ENCODE data around the gene EFNA3.
A peak's percentile ranks its signal among the peaks of the same experiment; 100 is the strongest.

EFNA3 gene

GRCh38 chr1:155070158-155070621 lies 8.4 kb upstream of the EFNA3 start:
- Histone ChIP-seq H3K4me3 (ENCODE audit: low read depth, low read length) (peak overlapping the region; percentile 60; the same call in 1 of the 2 replicates), H3K36me3 (ENCODE audit: insufficient read depth, low read length) (no peaks in the 10 kb centered on the region), H2AFZ (ENCODE audit: low read length, unreplicated experiment) (no peak overlapping the region), H3K4me1 (ENCODE audit: control insufficient read depth, insufficient read depth, low read length, unreplicated experiment) (peaks cover 10% of the 10 kb centered on the region), H3K79me2 (ENCODE audit: control insufficient read depth, insufficient read depth, low read length, unreplicated experiment) (no peaks in the 10 kb centered on the region), H3K27ac (ENCODE audit: low read depth, low read length) (no peak overlapping the region), H3K27me3 (ENCODE audit: insufficient read depth, low read length) (no peaks in the 10 kb centered on the region)

DNA sequence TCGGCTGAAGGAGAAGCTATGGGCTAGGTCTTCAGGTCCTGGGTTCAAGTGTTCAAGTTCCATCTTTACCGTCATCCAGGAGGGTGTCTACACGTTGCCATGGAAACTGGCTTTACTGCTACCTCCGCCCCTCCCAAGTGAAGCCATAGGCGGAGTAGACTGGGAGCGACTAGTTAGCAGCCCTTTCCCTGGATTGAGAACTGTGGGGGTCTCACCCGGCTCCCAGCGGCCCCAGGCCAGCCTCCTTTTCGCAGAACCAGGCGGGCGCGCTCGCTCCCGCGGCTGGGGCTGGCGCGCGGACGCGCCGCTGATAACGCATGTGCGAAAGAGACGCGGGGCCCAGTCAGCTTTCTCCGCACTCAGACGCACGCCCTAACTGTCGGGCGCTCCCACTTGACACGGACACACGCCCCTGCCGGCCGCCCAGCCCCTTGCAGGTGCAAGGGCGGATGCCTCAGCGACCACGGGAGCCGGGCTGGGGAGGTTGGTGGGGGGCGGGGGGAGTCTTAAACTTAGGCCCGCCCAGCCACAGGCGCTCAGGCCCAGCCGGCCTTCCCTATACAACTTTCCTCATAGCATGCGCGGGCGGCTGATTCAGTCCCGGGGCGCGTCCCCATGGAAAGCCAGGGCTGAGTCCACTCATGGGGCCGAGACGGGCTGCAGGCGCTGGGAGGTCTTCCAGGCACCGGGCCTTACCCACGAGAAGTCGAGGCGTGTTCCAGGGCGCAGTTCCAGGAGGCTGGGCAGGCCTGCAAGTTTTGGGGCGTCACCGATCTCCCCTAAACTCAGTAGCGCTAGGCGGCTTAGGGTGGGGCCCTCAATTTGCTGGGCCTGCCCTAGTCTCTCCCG lies 7.7 kb upstream of the EFNA3 start:
- Histone ChIP-seq H3K36me3 (ENCODE audit: insufficient read depth, low read length) (no peaks in the 10 kb centered on the region), H3K79me2 (ENCODE audit: control insufficient read depth, insufficient read depth, low read length, unreplicated experiment) (no peaks in the 10 kb centered on the region), H3K4me3 (ENCODE audit: low read depth, low read length) (peak overlapping the region; percentile 60), H3K27ac (ENCODE audit: low read depth, low read length) (no peak overlapping the region), H3K4me1 (ENCODE audit: control insufficient read depth, insufficient read depth, low read length, unreplicated experiment) (peaks cover 10% of the 10 kb centered on the region), H2AFZ (ENCODE audit: low read length, unreplicated experiment) (no peak overlapping the region), H3K27me3 (ENCODE audit: insufficient read depth, low read length) (no peaks in the 10 kb centered on the region)

GRCh38 chr1:155071701-155072100 lies 6.9 kb upstream of the EFNA3 start:
- no peaks in the 10 kb centered on the region for H3K36me3 ChIP-seq (ENCODE audit: insufficient read depth, low read length)
- H3K79me2 ChIP-seq (ENCODE audit: control insufficient read depth, insufficient read depth, low read length, unreplicated experiment): no peaks in the 10 kb centered on the region
- no peak overlapping the region for H2AFZ ChIP-seq (ENCODE audit: low read length, unreplicated experiment)
- no peak overlapping the region for H3K27ac ChIP-seq (ENCODE audit: low read depth, low read length)
- peaks cover 10% of the 10 kb centered on the region for H3K4me1 ChIP-seq (ENCODE audit: control insufficient read depth, insufficient read depth, low read length, unreplicated experiment)
- peak overlapping the region; percentile 60; the same call in 1 of the 2 replicates for H3K4me3 ChIP-seq (ENCODE audit: low read depth, low read length)
- no peaks in the 10 kb centered on the region for H3K27me3 ChIP-seq (ENCODE audit: insufficient read depth, low read length)

DNA sequence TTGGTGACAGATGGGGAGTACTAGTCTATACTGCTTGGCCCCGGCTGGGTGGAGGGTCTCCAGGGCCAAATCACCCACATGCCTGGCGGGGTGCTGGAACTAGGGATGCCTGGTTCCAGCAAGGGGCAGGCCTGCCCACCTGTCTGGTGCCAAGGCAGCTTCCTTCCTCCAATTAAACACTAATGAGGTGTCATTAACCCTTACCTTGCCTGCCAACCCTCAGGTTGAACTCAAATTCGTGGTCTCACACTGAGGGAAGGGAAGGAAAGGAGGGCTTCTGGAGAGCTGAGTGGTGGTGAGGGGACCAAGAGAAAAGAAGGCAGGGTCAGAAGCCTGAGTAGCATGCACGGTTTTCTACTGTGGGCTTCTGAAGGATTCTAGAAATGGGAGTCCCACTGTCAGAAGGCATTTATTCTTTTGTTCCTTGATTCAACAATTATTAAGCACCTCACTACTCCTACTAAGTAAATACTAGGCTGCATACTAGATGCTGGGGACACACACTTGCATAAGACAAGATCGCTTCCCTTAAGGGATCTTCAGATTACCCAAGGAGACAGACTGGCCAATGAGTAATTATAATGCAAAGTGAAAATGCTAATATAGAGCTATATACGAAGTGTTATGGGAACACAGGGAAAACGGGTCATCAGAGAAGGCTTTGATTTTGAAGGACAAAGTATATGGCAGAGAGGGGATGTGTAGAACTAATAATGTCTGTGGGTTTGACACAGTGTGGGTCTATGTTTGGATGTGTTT lies 5.9 kb upstream of the EFNA3 start:
- no peak overlapping the region for H3K4me3 ChIP-seq (ENCODE audit: low read depth, low read length)
- H3K79me2 ChIP-seq (ENCODE audit: control insufficient read depth, insufficient read depth, low read length, unreplicated experiment): no peaks in the 10 kb centered on the region
- H2AFZ ChIP-seq (ENCODE audit: low read length, unreplicated experiment): no peak overlapping the region
- H3K4me1 ChIP-seq (ENCODE audit: control insufficient read depth, insufficient read depth, low read length, unreplicated experiment): peaks cover 11% of the 10 kb centered on the region
- no peaks in the 10 kb centered on the region for H3K27me3 ChIP-seq (ENCODE audit: insufficient read depth, low read length)
- no peaks in the 10 kb centered on the region for H3K36me3 ChIP-seq (ENCODE audit: insufficient read depth, low read length)
- no peak overlapping the region for H3K27ac ChIP-seq (ENCODE audit: low read depth, low read length)

- Histone ChIP-seq H3K36me3 (ENCODE audit: insufficient read depth, low read length) (no peaks in the 10 kb centered on the region), H2AFZ (ENCODE audit: low read length, unreplicated experiment) (no peak overlapping the region), H3K27ac (ENCODE audit: low read depth, low read length) (no peak overlapping the region), H3K4me1 (ENCODE audit: control insufficient read depth, insufficient read depth, low read length, unreplicated experiment) (peaks cover 20% of the 10 kb centered on the region), H3K79me2 (ENCODE audit: control insufficient read depth, insufficient read depth, low read length, unreplicated experiment) (no peaks in the 10 kb centered on the region), H3K4me3 (ENCODE audit: low read depth, low read length) (no peak overlapping the region), H3K27me3 (ENCODE audit: insufficient read depth, low read length) (no peaks in the 10 kb centered on the region)
Measured at GRCh38 chr1:155073377-155074242, 5.0 kb upstream of the EFNA3 start.

- Histone ChIP-seq H2AFZ (ENCODE audit: low read length, unreplicated experiment) (no peak overlapping the region), H3K4me3 (ENCODE audit: low read depth, low read length) (no peak overlapping the region), H3K27ac (ENCODE audit: low read depth, low read length) (no peak overlapping the region), H3K4me1 (ENCODE audit: control insufficient read depth, insufficient read depth, low read length, unreplicated experiment) (peaks cover 14% of the 10 kb centered on the region), H3K27me3 (ENCODE audit: insufficient read depth, low read length) (peaks cover 17% of the 10 kb centered on the region), H3K36me3 (ENCODE audit: insufficient read depth, low read length) (no peaks in the 10 kb centered on the region), H3K79me2 (ENCODE audit: control insufficient read depth, insufficient read depth, low read length, unreplicated experiment) (no peaks in the 10 kb centered on the region)
Measured at GRCh38 chr1:155075535-155075934, 3.1 kb upstream of the EFNA3 start.

DNA sequence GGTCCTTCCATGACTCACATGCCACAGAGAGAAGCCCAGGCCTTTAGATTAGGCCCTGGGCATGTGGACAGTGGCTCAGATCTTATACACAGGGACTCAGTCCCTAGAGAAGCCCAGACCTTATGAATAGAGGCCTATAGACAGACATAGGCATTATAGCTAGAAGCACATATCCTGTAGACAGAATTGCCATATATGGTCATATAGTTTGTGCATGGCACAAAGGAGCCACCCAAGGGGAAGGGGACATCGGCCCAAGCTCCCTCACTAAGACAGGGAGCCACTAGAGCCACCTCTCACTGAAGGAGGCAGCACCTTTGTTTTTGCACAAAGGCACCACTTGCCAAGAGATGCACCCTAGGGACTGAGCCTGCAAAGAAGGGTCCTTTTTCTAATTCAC lies 2.3 kb upstream of the EFNA3 start:
- Histone ChIP-seq H3K4me3 (ENCODE audit: low read depth, low read length) (no peak overlapping the region), H3K27me3 (ENCODE audit: insufficient read depth, low read length) (peaks cover 26% of the 10 kb centered on the region), H3K36me3 (ENCODE audit: insufficient read depth, low read length) (no peaks in the 10 kb centered on the region), H2AFZ (ENCODE audit: low read length, unreplicated experiment) (no peak overlapping the region), H3K27ac (ENCODE audit: low read depth, low read length) (no peak overlapping the region), H3K4me1 (ENCODE audit: control insufficient read depth, insufficient read depth, low read length, unreplicated experiment) (peaks cover 12% of the 10 kb centered on the region), H3K79me2 (ENCODE audit: control insufficient read depth, insufficient read depth, low read length, unreplicated experiment) (no peaks in the 10 kb centered on the region)

DNA sequence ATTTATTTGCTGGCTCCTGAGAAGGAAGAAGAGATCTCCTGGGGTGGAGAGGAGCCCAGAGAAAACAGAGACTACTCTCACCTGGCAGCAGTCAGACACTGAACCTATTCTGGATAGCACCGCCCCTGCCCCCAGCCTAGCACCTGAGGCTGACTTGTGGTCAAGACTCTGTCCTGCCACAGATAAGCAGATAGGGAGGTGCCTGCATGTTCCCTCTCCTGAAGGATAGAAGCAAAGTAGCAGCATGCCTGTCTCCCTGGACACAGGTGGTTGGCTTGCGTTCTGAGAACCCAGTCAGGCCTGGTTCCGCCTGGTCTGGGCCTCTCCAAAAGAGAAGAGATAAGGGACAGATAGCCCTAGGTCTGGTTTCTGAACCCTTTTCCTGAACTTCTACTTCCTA lies 1.3 kb upstream of the EFNA3 start:
- no peak overlapping the region for H3K27ac ChIP-seq (ENCODE audit: low read depth, low read length)
- no peaks in the 10 kb centered on the region for H3K36me3 ChIP-seq (ENCODE audit: insufficient read depth, low read length)
- H3K4me3 ChIP-seq (ENCODE audit: low read depth, low read length): no peak overlapping the region
- no peaks in the 10 kb centered on the region for H3K79me2 ChIP-seq (ENCODE audit: control insufficient read depth, insufficient read depth, low read length, unreplicated experiment)
- peaks cover 36% of the 10 kb centered on the region for H3K27me3 ChIP-seq (ENCODE audit: insufficient read depth, low read length)
- H3K4me1 ChIP-seq (ENCODE audit: control insufficient read depth, insufficient read depth, low read length, unreplicated experiment): peaks cover 11% of the 10 kb centered on the region
- H2AFZ ChIP-seq (ENCODE audit: low read length, unreplicated experiment): no peak overlapping the region

- Histone ChIP-seq H3K4me1 (ENCODE audit: control insufficient read depth, insufficient read depth, low read length, unreplicated experiment) (peaks cover 17% of the 10 kb centered on the region), H3K27ac (ENCODE audit: low read depth, low read length) (no peak overlapping the region), H3K27me3 (ENCODE audit: insufficient read depth, low read length) (peaks cover 41% of the 10 kb centered on the region), H3K79me2 (ENCODE audit: control insufficient read depth, insufficient read depth, low read length, unreplicated experiment) (no peaks in the 10 kb centered on the region), H3K36me3 (ENCODE audit: insufficient read depth, low read length) (no peaks in the 10 kb centered on the region), H3K4me3 (ENCODE audit: low read depth, low read length) (no peak overlapping the region; the same call in 1 of the 2 replicates), H2AFZ (ENCODE audit: low read length, unreplicated experiment) (no peak overlapping the region)
Measured at GRCh38 chr1:155077758-155078445, 735 bp upstream of the EFNA3 start.

DNA sequence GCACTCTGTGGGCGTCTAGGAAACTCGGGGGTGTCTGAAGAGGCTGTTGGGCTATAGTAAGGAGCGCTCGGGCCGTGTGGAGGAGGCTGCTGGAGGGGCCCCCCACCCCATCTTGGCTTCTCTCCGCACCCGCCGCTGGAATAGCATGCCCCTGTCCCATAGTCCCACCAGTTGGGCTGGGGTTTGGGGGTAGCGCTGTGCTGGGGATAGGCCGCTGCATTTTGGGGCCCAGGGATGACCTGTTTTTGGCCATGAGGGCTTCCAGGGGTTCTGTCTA lies 511 bp downstream of the EFNA3 start:
- Histone ChIP-seq H3K36me3 (ENCODE audit: insufficient read depth, low read length) (no peaks in the 10 kb centered on the region), H3K4me1 (ENCODE audit: control insufficient read depth, insufficient read depth, low read length, unreplicated experiment) (peaks cover 18% of the 10 kb centered on the region), H3K4me3 (ENCODE audit: low read depth, low read length) (peak overlapping the region; percentile 47), H3K27me3 (ENCODE audit: insufficient read depth, low read length) (peaks cover 51% of the 10 kb centered on the region), H3K27ac (ENCODE audit: low read depth, low read length) (no peak overlapping the region), H2AFZ (ENCODE audit: low read length, unreplicated experiment) (no peak overlapping the region), H3K79me2 (ENCODE audit: control insufficient read depth, insufficient read depth, low read length, unreplicated experiment) (no peaks in the 10 kb centered on the region)
